Measurements from ENCODE around the gene ZNF747.
"Not testable (repeated sequence)": the region's sequence is repeated elsewhere in the genome, so short reads cannot be mapped to it uniquely, and the experiment has no call there.

Gene ZNF747

DNA sequence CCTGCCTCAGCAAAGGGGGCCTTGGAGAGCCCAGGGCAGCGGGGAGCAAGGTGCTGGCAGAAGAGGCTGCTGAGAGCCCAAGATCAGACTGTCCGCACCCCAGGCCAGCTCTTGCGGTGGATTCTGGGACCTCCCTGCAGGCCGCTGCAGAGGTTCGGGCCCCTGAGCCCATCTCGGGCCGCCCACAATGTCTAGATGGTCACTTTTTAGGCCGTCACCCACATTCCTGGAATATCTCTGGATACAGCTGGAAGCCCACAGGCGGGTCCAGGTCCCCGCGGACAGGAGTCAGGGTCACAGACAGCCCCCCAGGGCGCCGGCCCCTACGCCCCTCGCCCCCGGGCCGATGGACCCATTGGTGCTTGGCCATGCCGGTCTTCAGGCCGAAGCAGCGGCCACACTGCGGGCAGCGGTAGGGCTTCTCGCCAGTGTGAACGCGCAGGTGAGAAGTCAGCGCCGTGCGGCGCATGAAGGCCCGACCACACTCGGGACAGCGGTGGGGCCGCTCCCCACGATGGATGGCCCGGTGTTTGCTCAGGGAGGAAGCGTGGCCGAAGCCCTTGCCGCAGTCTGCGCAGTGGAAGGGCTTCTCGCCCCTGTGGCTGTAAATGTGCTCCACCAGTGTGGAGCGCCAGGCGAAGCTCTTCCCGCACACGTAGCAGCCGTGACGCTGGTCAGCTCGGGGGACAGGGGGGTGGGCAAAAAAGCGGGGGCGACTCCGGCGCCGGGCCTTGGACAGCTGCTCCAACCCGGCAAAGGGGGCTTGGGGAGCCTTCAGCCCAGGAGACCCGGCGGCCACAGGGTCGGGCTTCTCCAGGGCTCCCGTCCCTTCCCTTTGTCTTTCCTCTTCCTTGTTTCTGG is 2.1 kb downstream of the ZNF747 start:
- DNase-seq = no peak

DNA sequence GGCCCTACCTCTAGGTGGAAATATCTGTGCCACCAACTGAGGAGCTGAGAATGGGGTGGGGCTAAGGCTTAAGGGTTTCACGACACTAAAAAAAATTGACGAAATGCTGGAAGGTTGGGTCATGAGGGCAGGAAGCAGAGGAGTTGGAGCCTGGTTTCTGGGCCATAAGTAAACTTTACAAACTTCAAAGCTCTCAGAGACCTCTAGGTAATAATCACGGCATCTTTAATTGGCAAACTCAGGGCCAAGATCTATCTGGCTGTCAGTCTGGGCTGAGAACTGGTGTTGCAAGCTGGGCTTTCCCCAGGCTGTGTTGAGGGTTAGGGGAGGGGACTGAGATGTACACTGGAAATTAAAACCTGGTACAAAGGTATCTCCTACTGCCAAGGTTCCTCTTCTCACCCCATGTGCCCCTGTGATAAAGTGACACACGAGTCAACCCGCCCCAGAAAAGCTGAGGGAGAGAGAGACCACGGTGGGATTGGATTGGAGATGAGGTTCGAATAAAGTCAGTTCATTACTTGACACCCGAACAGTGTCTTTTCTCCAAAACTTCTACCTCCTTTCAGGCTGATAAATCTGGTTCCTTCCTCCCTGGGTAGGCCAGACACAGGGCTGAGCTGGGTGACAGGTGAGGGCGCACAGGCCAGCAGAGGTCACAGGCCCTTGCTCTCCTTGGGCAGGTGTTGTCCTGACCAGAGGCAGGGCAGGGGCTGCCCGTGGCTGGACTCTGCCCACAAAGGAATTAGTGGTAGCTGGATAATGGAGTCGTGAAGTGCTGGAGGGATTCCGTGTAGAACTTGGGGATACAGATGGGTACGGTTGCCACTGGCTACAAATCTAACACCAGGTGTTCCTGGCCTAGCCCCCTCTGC is 4.3 kb downstream of the ZNF747 start:
- DNase-seq = no peak

GRCh38 chr16:30528799-30529457 is 5.7 kb downstream of the ZNF747 start:
- DNase-seq = no peak

GRCh38 chr16:30527635-30528178 is 7.0 kb downstream of the ZNF747 start:
- no peak for DNase-seq

GRCh38 chr16:30526823-30527634 is 7.6 kb downstream of the ZNF747 start:
- peak; percentile 92 to 94 for DNase-seq

GRCh38 chr16:30526137-30526822 is 8.4 kb downstream of the ZNF747 start, which contains the start of gene ZNF768:
Gene ZNF768, minus strand, starts transcription at chr16:30526566. Its CDS starts 153 bp downstream, at chr16:30526413.
- DNase-seq = peak in 1 of 2 donors; percentile 33

GRCh38 chr16:30525844-30526136 is 8.9 kb downstream of the ZNF747 start:
- DNase-seq = no peak

GRCh38 chr16:30524575-30525568 is 9.8 kb downstream of the ZNF747 start:
- no peak for DNase-seq

GRCh38 chr16:30523768-30524574 is 10.7 kb downstream of the ZNF747 start:
- no peak for DNase-seq

DNA sequence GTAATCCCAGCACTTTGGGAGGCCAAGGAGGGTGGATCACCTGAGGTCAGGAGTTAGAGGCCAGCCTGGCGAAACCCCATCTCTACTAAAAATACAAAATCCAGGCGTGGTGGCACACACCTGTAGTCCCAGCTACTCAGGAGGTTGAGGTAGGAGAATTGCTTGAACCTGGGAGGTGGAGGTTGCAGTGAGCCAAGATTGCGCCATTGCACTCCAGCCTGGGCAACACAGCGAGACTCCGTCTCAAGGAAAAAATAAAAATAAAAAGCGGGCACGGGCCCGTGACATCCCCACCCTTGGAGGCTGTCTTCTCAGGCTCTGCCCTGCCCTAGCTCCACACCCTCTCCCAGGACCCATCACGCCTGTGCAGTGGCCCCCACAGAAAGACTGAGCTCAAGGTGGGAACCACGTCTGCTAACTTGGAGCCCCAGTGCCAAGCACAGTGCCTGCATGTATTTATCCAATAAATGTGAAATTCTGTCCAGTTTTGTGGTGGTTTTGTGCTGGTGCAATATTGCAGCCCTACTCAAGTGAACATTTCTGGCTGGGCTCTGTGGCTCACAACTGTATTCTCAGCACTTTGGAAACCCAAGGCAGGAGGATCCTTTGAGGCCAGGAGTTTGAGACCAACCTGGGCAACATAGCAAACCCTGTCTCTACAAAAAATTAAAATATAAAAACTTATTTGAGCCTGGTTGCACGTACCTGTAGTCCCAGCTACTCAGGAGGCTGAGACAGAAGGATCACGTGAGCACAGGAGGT is 11.8 kb downstream of the ZNF747 start:
- DNase-seq = not testable (repeated sequence)

DNA sequence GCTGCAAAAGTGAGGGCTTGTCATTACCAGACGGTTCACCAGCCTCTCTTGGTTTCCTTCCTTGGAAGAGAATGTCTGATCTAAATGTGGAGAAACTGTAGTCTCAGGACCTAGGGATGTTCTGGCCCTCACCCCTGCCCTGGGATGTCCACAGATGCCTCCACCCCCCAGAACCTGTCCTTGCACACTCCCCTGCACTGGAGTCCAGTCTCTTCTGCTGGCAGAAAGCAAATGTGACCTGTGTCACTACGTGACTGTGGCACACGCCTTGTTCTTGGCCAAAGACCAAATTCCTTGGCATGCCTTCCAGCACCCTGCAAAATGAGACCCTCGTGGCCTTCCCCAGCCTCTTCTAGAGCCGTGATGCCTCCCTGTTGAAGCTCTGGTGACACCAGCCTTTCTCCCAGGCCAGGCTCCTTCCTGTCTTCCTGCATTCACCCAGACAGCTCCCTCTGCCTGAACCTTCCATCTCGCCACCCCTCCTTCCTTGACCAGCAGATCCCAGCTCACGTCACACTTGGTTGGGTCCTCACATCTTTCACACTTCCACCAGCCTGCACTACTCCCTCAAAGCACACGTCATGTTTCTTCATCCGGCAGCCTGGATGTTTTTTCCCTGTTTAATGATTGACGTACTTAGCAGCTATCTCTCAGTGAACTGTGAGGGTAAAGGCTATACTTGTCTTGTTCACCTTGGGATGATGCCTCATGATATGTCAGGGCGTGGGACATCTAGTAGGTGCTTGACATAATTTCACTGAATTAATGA is 12.6 kb downstream of the ZNF747 start:
- DNase-seq = no peak

DNA sequence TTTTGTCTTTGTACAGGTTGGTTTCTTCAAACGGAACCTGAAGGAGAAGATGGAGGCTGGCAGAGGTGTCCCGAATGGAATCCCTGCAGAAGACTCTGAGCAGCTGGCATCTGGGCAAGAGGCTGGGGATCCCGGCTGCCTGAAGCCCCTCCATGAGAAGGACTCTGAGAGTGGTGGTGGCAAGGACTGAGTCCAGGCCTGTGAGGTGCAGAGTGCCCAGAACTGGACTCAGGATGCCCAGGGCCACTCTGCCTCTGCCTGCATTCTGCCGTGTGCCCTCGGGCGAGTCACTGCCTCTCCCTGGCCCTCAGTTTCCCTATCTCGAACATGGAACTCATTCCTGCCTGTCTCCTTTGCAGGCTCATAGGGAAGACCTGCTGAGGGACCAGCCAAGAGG is 13.2 kb downstream of the ZNF747 start:
- DNase-seq = no peak

GRCh38 chr16:30519120-30520049 is 15.3 kb downstream of the ZNF747 start:
- DNase-seq = no peak

GRCh38 chr16:30518552-30518951 is 16.1 kb downstream of the ZNF747 start:
- DNase-seq = no peak

GRCh38 chr16:30515275-30515674 is 19.4 kb downstream of the ZNF747 start:
- DNase-seq = no peak

GRCh38 chr16:30511509-30511908 is 23.1 kb downstream of the ZNF747 start:
- no peak for DNase-seq
